Superior temporal gyrus (tissue), 1 donor: ENCODE results near the gene HTRA2.
"Not testable (repeated sequence)": the region's sequence is repeated elsewhere in the genome, so short reads cannot be mapped to it uniquely, and the experiment has no call there.

Experiments used
- DNase-seq: peaks from one replicate; pipeline ENCODE4 v3.0.0-alpha.2; 2016; ENCODE audit errors: extremely low spot score

The HTRA2 gene

DNA sequence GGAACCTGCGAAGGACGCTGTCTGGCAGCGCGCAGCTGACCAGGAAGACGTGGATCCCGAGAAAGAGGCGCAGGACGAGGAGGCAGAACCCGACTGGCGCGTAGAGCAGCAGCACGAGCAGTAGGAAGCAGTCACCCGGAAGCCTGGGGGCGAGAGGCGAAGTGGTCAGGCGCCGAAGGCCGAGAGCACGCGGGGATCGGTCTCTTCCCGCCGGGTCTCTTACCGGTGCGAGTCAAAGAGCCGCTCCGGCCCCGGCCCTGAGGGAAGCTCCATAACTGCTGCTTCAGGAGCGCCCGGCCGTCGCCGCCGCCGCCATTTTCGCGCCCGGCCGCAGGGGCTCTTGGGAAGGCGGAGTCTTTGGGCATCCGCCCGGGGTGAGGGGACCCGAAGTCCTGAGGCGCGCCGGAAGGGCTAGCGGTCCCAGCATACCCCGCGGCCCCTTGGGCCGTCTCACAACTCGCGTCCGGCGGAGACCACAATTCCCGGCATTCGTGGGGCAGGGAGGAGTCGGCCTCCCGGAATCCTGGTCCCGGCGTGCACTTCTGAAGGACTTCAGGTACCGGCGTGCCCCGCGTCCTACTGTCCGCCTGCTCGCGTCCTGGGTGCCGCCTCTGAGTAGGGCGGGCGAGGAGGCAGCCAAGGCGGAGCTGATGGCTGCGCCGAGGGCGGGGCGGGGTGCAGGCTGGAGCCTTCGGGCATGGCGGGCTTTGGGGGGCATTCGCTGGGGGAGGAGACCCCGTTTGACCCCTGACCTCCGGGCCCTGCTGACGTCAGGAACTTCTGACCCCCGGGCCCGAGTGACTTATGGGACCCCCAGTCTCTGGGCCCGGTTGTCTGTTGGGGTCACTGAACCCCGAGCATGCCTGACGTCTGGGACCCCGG is at the start of gene HTRA2, which contains the start of gene AUP1:
HTRA2 (plus strand) TSS at position 577 of the 882 bp plus-strand sequence; CDS start at position 651, 74 bp downstream.
AUP1 (minus strand) TSS at position 350 of the 882 bp plus-strand sequence; CDS start at position 273, 77 bp downstream.
- DNase-seq, result peak; percentile 99

DNA sequence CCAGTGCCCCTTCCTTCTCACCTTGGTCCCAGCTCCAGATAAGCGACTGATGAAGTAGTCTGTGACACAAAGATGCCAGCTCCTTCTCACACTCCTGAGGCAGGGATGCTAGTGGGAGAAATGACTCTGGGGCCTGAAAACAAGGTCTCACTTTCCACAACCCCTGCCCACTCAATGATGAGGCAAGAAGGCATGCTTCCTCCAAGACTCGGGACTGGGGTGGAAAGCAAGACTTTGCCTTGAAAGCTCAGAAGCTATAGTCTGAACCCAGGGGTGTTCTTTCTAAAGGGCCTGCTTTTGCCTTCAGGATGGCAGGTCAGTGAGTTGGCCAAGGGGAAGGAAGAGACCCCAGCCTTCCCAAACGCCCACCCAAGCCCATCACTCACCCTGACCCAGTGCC is 48.3 kb upstream of the HTRA2 start:
- no peak for DNase-seq

DNA sequence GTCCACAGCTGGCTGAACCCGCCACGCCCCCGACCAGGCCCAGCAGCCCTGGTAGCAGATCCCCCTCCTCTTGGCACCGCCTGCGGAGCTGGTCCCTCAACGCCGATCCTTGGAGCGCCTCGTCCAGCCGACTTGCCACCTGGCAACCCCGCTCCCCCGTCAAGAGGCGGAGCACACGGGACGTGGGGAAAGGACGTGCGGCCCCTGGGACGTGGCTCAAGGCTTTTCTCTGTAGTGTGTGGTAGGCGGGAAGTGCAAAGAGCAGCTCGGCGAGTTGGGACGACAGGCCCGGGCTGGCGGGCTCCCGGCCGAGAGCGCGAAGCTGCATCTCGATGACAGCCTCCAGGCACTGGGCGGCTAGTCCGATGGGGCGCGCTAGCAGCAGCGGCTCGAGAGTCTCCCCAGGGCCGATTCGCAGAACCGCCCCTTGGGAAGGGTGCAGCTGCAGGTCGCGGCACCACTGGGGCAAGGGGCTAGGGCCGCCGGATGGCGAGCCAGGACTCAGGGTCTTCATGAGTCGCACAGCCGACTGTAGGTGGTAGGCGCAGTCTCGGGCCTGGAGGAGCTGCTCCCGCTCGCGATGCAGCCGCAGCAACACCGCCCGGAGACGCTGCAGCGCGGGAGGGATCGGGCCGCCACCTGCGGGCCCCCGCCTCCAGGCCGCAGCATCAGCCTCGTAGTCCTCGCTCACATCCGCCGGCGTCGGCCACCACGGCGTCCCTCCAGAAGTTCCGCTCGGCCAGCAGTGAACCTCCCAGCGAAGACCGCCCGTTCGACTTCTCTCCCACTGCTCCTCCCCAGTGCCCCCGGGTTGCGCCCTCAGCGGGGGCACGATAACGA is 47.6 kb upstream of the HTRA2 start:
- peak; percentile 10 for DNase-seq

DNA sequence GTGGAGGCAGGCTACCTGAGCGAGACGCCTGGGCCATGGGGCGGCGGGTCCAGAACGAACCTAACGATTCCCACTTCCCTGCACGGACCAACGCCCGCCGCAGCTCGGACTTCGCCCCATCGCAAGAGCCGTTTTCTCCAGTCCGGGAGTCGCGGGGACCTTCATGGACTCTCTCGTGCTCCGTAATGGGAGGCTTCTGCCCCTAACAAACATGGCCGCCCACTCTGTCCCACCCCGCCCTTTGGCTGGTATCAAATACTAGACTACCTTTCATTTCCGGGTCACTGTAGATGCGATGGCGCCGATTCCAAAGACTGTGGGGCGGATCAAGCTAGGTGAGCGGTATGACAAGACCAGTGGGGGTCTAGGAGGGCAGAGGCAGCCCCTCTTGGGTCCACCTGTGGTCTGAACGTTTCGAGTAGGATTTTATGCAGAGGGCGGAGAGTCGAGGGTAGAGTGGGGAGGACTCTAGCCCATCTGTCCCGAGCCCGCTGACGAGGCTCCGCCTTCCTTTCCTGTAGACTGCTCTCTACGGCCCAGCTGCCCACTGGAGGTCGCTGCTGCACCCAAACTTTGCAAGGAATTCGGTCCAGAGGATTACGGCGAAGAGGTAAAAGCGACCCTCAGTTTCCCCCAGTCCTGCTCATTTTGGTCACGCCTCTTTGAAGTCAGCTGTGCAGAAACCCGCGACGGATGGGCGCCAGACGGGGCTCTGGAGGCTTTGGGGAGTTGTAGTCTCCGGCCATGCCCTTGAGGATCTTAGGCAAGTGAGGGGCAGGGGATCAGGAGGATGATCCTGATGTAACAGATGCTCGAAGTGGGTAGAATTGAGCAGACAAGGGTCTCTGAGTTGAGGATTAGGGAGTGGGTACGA is 46.7 kb upstream of the HTRA2 start, which contains the start of the genes CCDC142 and TTC31:
CCDC142 (minus strand) TSS at position 198 of the 874 bp plus-strand sequence; CDS start at position 37, 161 bp downstream.
TTC31 (plus strand) TSS at position 281 of the 874 bp plus-strand sequence; CDS start at position 296, 15 bp downstream.
- DNase-seq, result peak; percentile 99

DNA sequence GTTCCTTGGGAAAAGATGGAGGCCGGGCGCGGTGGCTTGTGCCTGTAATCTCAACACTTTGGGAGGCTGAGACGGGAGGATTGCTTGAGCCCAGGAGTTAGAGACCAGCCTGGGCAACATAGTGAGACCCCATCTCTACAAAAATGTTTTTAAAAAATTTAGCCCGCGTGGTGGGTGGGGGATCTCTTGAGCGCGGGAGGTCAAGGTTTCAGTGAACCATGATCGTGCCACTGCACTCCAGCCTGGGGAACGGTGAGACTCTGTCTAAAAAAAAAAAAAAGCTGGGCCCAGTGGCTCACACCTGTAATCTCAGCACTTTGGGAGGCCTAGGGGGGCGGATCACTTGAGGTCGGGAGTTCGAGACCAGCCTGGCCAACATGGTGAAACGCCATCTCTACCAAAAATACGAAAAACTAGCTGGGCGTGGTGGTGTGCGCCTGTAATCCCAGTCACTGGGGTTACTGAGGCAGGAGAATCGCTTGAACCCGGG is 46.0 kb upstream of the HTRA2 start:
- not testable (repeated sequence) for DNase-seq

DNA sequence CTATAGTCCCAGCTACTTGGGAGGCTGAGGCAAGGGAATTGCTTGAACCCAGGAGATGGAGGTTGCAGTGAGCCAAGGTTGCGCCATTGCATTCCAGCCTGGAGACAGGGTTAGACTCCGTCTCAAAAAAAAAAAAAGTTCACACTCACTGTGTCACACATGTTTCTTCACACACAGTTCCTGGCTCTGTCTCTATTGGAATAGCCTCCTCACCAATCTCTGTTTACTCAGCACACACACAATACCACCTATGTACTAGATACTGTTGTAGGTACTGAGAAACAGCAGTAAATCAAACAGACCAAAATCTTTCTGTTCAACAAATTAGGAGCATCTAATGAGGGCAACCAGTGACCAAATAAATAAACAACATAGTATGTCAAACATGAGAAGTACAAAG is 43.6 kb upstream of the HTRA2 start:
- DNase-seq, result no peak

DNA sequence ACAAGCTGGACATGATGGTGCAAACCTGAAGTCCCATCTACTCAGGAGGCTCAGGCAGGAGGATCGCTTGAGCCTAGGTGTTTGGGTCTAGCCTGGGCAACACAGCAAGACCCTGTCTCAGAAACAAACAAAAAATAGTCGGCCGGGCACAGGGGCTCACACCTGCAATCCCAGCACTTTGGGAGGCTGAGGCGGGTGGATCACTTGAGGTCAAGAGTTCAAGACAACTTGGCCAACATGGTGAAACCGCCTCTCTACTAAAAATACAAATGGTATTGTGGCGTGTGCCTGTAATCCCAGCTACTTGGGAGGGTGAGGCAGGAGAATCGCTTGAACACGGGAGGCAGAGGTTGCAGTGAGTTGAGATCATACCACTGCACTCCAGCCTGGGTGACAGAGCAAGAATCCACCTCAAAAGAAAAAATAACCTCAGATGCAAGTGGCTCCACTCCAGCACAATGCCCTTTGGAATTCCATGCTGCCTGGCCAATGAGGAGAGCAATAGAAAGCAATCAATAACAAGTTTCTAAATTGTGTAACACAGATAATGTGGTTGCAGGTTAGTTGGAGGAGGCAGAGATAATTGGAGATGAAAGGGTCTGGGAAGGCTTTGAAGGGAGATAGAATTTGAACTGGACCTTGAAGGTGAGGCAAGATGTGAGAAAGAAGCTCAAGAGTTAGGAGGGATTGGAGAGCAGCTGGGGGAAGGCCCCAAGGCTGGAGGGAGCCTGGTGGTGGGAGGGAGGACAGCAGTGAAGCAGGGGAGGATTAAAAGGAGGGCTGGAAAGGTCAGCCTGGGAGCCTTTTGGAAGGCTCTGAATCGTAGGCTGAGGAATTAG is 40.9 kb upstream of the HTRA2 start:
- no peak for DNase-seq

DNA sequence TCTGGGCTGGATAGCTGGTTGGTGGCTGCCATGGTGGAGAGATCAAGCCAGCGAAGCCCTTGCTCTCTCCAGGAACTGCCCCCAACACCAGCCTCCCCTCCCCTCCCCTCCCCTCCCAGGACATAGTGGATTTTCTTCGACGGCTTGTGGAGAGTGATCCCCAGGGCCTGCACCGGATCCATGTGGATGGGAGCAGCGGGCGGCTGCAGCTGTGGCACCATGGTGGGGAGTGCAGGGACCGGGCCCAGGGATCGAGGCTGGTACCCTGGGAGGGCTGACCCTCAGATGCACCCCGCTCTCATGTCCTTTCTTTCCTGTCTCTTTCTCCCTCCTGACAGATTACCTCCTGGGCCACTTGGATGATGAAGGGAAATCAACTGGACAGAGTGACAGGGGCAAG is 39.8 kb upstream of the HTRA2 start:
- no peak for DNase-seq

DNA sequence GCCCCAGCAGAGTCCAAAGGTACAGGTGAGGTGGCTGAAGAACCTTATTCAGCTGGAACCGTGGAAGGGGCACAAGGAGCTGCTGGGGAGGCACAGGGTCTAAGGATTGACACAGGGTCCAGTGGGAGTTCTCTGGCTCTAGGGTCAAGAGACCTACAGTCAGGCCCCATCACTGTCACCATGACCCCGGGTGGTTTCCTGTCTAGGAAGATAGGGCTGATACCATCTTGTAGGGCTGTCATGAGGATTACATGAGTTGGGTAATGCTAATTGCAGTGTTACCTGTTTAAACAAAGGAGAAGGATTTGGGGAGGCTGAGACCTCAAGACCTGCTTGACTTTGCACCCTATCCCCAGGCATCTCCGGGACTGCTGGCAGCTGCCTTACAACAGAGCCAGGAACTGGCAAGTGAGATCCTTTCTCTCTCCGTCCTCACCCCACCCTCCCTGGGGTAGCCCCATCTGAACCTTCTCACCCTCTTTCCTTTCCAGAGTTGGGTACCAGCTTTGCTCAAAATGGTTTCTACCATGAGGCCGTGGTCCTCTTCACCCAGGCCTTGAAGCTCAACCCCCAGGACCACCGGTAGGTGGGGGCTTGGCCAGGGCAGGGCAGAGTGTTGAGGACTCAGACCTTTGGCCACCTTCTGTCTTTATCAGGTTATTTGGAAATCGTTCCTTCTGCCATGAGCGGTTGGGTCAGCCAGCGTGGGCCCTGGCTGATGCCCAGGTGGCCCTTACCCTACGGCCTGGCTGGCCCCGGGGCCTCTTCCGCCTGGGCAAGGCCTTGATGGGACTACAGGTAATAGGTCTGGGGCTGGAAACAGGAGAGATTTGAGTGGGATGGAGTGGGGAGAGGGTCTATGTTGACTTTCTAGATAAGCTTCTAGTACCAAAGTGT is 37.8 kb upstream of the HTRA2 start:
- DNase-seq, result no peak

DNA sequence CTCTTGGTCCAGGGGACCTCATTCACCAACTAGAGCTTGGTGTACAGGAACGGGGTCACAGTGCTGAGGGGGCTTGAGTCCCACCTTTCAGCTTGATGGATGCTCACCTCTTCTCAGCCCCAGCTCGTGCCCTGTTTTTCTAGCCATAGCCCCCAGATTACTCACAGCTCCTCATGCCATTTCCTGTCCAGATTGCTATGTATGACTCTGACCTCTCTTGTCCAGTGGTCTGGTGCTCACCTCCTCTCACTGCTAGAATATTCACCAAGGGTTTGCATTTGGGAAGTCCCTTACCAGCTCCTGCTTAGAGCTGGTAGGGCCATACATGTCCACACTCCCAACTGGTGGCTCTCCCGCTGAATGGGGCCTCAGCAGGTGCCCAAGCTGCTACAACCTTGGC is 36.2 kb upstream of the HTRA2 start:
- DNase-seq, result no peak

DNA sequence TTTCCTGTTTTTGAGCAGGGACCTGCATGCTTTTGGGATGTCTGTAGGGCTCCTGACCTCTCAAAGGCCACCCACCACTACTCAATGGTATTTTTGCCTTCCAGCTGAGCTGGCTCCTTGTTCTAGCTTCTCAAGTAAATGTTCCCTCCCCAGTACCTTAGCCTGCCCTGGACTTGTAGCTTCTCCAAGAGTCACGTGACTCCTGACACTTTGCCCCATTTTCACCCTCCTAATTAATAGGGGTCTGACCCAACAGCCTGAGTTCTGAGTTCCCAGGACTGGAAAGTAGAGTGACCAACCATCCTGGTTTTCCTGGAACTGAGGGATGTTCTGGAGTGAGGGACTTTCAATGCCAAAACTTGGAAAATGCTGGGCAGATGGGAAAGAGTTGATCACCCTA is 34.3 kb upstream of the HTRA2 start:
- DNase-seq, result no peak

DNA sequence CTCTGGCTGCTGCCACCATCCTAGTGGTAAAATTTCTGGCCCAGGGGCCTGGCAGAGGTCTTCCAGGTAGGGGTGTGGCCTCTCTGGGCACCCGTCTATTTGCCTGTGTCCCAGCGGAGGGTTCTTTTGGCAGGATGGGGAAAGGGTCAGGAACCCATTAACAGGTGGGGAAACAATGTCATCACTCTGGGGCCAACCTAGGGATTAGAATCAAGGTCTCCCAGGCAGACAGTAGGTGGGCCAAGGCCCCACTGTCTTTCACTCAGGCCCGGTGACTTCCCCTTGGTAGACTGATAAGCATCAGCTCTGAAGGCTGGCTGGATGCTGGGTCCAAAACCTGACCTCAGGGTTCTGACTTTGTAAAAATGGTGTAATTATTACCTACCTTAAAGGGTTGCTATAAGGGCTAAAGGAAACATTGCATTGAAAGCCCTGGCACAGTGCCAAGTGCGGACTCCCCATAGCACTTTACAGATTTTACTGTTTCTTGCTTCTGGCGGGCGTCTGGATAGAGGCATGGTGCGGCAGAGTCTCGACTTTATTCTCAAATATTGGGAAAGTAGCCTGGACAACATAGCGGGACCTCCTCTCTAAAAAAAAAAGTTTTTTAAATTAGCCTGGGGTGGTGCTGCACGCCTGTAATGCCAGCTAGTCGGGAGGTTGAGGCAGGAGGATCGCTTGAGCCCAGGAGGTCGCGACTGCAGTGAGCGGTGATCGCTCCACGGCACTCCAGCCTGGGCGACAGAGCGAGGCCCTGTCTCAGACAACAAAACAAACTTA is 32.5 kb upstream of the HTRA2 start:
- no peak for DNase-seq

DNA sequence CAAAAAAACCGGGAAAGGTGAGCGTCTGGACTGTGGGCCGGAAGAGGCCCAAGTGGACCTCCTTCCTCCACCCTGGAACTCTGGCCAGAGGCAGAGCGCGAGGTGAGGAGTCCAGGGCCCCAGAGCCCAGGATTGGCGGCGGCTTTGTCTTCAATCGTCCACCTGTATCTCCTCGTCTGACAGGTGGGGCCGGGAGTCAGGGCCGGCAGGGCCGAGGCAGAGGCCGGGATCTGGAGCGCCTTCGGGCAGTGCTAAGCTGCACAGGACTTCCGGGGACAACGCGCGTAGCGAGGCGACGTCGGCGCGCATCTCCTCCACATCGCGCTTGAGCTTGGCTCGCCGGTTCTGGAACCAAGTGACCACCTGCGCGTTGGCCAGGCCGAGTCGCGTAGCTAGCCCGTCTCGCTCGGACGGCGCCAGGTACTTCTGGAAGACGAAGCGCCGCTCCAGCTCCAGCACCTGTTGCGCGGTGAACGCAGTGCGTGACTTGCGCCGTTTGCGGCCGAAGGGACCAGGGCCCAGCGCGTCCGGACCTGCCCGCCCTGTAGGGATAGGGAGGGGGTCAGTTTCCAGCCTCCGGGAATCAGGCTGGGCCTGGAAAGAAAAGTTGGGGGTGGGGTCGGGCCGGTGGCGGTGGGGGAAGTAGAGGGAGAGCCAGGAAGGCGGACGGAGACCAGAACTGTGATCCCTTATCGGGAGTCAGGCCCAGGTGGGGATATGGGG is 31.8 kb upstream of the HTRA2 start:
- no peak for DNase-seq

DNA sequence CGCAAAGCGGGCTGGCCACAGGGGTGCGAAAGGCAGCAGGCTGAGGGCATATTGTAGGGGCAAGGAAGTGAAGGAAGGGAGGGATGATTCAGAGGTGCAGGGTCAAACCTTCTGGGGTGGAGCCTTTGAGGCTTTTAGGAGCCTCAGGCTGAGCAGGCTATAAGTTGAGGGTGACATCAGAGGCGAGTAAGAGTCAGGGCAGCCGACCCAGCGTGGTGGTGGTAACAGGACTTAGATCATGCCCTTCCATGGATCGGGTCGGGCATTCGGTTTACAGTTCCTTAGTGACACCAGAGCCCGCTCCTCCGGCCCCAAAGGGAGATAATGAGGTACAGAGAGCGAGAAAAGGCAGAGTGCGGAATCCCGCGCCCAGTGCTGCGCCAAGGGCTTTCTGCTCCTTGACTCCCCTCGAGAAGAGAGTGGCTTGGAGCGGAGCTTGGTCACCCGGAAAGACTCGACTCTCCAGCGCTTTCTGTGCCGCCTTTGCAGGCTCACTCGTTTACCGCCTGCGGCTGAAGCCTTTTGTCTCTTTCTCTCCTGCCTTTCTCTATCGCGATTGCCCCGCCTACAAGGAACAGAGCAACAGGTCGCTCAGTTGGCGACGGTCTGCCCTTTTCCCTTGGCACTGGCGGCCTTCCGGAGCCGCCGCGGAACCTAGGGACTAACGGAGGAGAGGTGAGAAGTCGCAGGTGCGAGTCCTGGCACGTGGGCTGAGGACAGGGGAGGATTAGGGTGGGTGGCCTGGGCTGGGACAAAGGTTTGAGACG is 31.1 kb upstream of the HTRA2 start:
- DNase-seq, result no peak

DNA sequence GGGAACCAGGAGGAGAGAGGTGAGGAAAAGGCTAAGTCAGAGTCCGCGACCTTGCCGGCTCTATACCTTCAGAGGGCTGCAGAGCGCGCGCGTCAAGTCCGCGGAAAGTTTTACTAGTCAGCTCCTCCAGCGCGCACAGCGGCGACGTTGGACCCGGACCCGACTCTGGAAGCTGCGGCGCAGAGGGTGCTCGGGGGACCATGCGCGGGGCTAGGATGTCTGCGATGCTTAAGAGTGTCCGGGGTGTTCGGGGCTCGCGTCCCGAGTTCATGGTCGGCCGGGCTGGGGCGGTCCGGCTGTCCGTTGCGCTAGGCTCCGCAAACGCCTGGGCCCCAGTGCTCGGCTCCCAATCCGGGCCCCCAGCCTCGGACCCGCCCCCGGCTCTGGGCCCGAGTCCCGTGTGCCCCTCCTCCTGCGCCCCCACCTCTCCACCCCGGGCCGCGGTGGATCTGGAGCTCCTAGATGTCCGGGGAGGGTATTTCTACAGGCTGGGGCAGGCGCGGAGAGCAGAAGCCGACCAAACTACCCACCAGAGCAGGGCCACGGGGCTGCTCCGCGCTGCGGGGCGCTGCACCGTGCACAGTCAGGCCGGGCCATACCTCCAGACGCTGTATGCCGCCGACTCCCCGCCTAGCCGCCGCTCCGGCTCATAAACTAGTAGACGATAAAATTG is 30.3 kb upstream of the HTRA2 start, which contains the start of gene LBX2:
LBX2 (minus strand) TSS at position 337 of the 673 bp plus-strand sequence; CDS start at position 271, 66 bp downstream.
- DNase-seq, result no peak

DNA sequence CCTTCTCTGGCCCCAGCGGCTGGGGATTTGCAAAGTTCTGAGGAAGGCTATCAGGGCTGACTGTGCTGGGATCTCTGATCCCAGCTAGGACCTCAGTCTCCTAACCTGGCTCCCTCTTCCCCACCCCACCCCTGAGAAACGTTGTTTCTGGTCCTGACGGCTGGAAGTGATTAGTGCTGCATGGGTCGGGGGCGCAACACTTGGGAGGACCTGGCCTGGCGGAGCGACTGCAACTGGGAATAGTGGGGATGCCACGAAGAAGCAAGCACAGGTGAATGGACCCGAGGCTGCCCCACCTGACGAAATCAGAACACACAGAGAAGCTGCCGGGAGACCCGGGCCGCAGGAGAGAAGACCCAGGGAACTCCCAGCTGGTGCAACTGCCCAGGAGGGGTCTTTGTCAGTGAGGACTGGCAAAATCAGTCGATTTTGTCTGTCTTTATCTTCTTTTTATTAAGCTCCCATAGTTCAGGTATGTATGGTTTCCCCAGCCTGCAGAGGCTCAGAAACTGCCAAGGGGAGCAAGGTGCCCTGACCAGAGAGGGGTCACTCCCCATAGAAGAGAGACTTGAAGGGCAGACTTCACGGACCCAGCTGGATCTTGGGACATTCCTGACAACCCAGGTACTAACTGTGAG is 29.7 kb upstream of the HTRA2 start:
- no peak for DNase-seq
